ENCODE data around the gene RPGRIP1L. TPM values are rescaled to one million over a fixed set of nuclear protein-coding genes. Genes with fewer than 3 reads are reported as not detected.
A peak's percentile ranks its signal among the peaks of the same experiment; 100 is the strongest.

The RPGRIP1L gene
- total RNA-seq, 2 donors from 2014 or later: 6.1 to 12.1 TPM

GRCh38 chr16:53559270-53559951 is 144.2 kb downstream of the RPGRIP1L start:
- intact Hi-C loops (cut with DNase I): loop anchor here (10.0 kb wide), 1 partner anchor 715 kb away; no protein-coding TSS in a partner anchor

DNA sequence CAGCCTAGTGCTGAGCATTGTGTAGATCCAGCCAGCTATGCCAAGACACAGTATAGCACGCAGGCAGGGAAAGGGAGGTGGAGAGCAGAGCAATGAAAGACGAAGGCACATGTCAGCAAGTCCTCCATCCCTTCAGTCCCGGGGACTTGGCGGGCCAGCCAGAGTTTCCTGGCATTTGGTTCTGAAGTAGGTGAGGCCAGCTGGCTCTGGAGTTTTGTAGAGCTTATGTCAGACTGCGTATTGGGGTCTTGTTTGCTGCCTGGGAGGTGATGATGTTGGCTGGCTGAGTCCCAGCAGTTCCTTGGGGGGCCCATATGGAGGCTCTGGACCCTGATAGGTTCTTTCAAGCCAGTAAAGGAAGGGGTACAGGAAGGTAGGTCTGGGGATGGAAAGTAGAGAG is 144.9 kb downstream of the RPGRIP1L start:
- H3K27me3 ChIP-seq (replicated peaks; ENCODE audit: insufficient read depth): no peaks in the 10 kb centered on the region
- no peaks in the 10 kb centered on the region for H3K9me3 ChIP-seq
- no peak overlapping the region for H3K4me3 ChIP-seq
- no peaks in the 10 kb centered on the region for H3K36me3 ChIP-seq
- no peaks in the 10 kb centered on the region for H3K4me1 ChIP-seq (replicated peaks)
- H3K27ac ChIP-seq: no peak overlapping the region
- TF ChIP-seq CTCF (IDR thresholded peaks at IDR 0.05) (no peak), POLR2A (IDR thresholded peaks at IDR 0.05) (no peak)
- intact Hi-C loops (cut with DNase I): loop anchor here (10.0 kb wide), 1 partner anchor 716 kb away; no protein-coding TSS in a partner anchor
- WGBS: 81% methylated on average over 5 of the region's 5 CpGs
- no peak for DNase-seq (ENCODE audit: low spot score)

More at GRCh38 chr16:53559270-53559951, 144.2 kb downstream of the RPGRIP1L start:
- no peaks in the 10 kb centered on the region for H3K9me3 ChIP-seq
- H3K27ac ChIP-seq: no peak overlapping the region
- H3K36me3 ChIP-seq: no peaks in the 10 kb centered on the region
- TF ChIP-seq CTCF (IDR thresholded peaks at IDR 0.05) (no peak), POLR2A (IDR thresholded peaks at IDR 0.05) (no peak), POLR2AphosphoS5 (IDR thresholded peaks at IDR 0.05) (no peak)
- no peak overlapping the region for H3K4me3 ChIP-seq
- no peak for DNase-seq (ENCODE audit: low spot score)
- H3K4me1 ChIP-seq (replicated peaks): no peaks in the 10 kb centered on the region
- WGBS: 88% methylated on average over 5 of the region's 5 CpGs
- no peaks in the 10 kb centered on the region for H3K27me3 ChIP-seq (replicated peaks; ENCODE audit: insufficient read depth)

GRCh38 chr16:53556521-53556920 is 147.1 kb downstream of the RPGRIP1L start:
- 75% methylated on average over 8 of the region's 8 CpGs for WGBS
- intact Hi-C loops (cut with DNase I): loop anchor here (10.0 kb wide), 1 partner anchor 718 kb away; no protein-coding TSS in a partner anchor
- no peaks in the 10 kb centered on the region for H3K4me1 ChIP-seq (replicated peaks)
- no peaks in the 10 kb centered on the region for H3K9me3 ChIP-seq
- no peak overlapping the region for H3K4me3 ChIP-seq
- no peak for TF ChIP-seq POLR2A (IDR thresholded peaks at IDR 0.05)
- peak; percentile 26 for TF ChIP-seq POLR2AphosphoS5 (IDR thresholded peaks at IDR 0.05)
- H3K27ac ChIP-seq: no peak overlapping the region
- no peaks in the 10 kb centered on the region for H3K27me3 ChIP-seq (replicated peaks; ENCODE audit: insufficient read depth)
- no peaks in the 10 kb centered on the region for H3K36me3 ChIP-seq
- DNase-seq (ENCODE audit: low spot score): no peak

DNA sequence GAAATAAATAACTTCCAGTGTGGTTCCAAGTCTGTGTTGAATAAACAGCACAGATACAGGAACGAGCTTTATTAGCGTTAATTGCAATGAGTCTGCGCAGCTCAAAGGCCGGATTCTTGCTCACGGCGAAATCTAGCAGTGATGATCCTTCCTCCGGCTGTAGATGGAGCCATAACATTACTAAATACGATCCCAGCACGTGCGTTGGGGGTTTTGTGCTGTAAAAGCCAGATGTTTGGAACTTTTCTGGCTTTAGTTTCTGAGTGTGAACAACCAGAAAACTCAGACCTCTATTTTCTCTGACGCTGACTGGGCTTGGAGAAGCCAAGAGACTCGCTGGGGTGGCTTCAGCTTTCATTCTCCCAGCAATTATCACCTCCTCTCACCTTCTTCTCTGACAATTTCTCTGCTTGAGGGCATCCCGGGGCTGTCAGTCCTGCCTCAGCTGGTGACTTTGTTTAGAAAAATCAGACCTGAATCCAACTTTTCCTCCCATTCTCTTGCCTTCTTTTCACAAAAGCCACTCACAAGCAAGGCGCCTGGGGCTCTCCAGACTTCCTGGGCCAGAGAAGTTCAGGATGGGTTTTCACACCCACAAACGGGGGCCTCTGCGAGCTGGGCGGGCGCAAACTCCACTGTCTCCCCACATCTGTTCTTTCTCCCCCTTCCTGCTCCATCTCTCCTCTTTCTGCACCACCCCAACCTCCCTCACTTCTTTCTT is 153.5 kb downstream of the RPGRIP1L start:
- Histone ChIP-seq H3K27ac (no peak overlapping the region), H3K4me1 (replicated peaks) (no peaks in the 10 kb centered on the region), H3K9me3 (no peaks in the 10 kb centered on the region), H3K36me3 (no peaks in the 10 kb centered on the region), H3K27me3 (replicated peaks; ENCODE audit: insufficient read depth) (no peaks in the 10 kb centered on the region), H3K4me3 (no peak overlapping the region)
- peak; percentile 80 for DNase-seq (ENCODE audit: low spot score)
- TF ChIP-seq CTCF (IDR thresholded peaks at IDR 0.05) (peak in 3 of 4 experiments; percentile 73 to 81 (median 76)), POLR2A (IDR thresholded peaks at IDR 0.05) (no peak), POLR2AphosphoS5 (IDR thresholded peaks at IDR 0.05) (peak; percentile 95)
- intact Hi-C loops (cut with DNase I): loop anchor here (5.0 to 10.0 kb wide), 2 partner anchors 725 to 1822 kb away; no protein-coding TSS in a partner anchor
- 18% methylated on average over 18 of the region's 18 CpGs for WGBS

Other genes starting within 250 kb of the RPGRIP1L start
- gene AKTIP, start 200.7 kb downstream of the RPGRIP1L start, total RNA-seq: 10 to 100 TPM; 43.5 to 56.2 TPM
- gene FTO, start 297 bp upstream of the RPGRIP1L start, total RNA-seq: 10 to 100 TPM; 72.7 to 73.6 TPM

All from prostate gland (tissue), 2 donors.